ENCODE results near the gene MMADHC. TPM values are rescaled to one million over a fixed set of nuclear protein-coding genes. Genes with fewer than 3 reads are reported as not detected.

Gene MMADHC
- total and polyA plus RNA-seq, 2 of the 13 experiments (the other 11 are each of a cell fraction or from before 2014, with no cell fraction given) = 90.2 to 210 TPM

DNA sequence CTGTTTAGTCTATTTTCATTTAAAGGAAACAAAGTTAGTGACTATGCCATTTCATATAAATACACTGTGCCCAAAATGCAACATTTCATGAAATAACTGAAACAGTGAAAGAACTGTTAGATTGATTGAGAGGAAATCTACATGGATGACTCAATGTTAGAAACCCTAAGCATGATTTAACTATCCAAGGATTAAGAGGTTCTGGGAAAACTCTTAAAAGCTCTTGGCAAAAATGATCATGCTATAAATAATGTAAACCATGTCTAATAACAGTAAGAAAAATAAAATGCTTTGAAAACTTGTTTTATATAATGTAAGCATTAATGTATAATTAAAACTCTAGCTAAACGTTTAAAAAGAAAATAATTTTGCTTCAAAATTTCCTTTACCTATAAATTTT lies 23.5 kb downstream of the MMADHC start:
- no TSS peak for BruUV-seq (replicated peaks)

More for the DNA sequence above, 23.5 kb downstream of the MMADHC start:
- H3K27me3 ChIP-seq (ENCODE audit: control insufficient read depth in 1 of 2, insufficient read depth in 2 of 2, low read length in 2 of 2) = no peaks in the 10 kb centered on the region
- H2AFZ ChIP-seq (ENCODE audit: low read length) = no peak overlapping the region
- peaks cover 9% of the 10 kb centered on the region; the same call in 1 of the 2 replicates for H3K4me1 ChIP-seq (ENCODE audit: insufficient read depth, low read length)
- ATAC-seq (no peak), FAIRE-seq (no peak), DNase-seq (ENCODE audit: low spot score) (no peak)
- H3K4me2 ChIP-seq (ENCODE audit: low read depth, low read length) = no peak overlapping the region
- no peak overlapping the region for H3K27ac ChIP-seq (ENCODE audit: extremely low read length, insufficient read depth, low read length)
- H3K36me3 ChIP-seq (replicated peaks in 1 of 2; ENCODE audit: control insufficient read depth in 1 of 2, insufficient read depth in 2 of 2, low read length in 2 of 2) = peaks cover 6 to 17% of the 10 kb centered on the region in 2 experiments
- no peak overlapping the region for H3K9ac ChIP-seq (ENCODE audit: insufficient read depth, low read depth, low read length)
- in situ Hi-C loops (cut with HindIII; ENCODE audit: extremely low pct_ligation_motif_present, low pct_unique_long_range_greater_than_20kb) (loop anchor here (5.0 kb wide), 1 partner anchor 542 kb away; no protein-coding TSS in a partner anchor), intact Hi-C loops (cut with micrococcal nuclease; ENCODE audit: unreplicated experiment) (loop anchor here (10.0 kb wide), 1 partner anchor 229 kb away; the partner anchor contains the start of gene LYPD6)
- TF ChIP-seq SMARCC2 (IDR thresholded peaks at IDR 0.05) = no peak
- TF ChIP-seq ZNF143 (CRISPR knock-in tag; IDR thresholded peaks at IDR 0.05) = no peak
- TF ChIP-seq CAMTA2 (CRISPR knock-in tag; IDR thresholded peaks at IDR 0.05; ENCODE audit: borderline replicate concordance) = no peak
- TF ChIP-seq GABPB1 (CRISPR knock-in tag; IDR thresholded peaks at IDR 0.05) = no peak
- no peak for TF ChIP-seq SPEN (CRISPR knock-in tag; IDR thresholded peaks at IDR 0.05; ENCODE audit: low read depth)
- no peak for TF ChIP-seq ZNF281 (CRISPR knock-in tag; IDR thresholded peaks at IDR 0.05; ENCODE audit: borderline replicate concordance)
- TF ChIP-seq ZNF773 (CRISPR knock-in tag; IDR thresholded peaks at IDR 0.05; ENCODE audit: borderline replicate concordance) = no peak
- TF ChIP-seq, protein P1, sequence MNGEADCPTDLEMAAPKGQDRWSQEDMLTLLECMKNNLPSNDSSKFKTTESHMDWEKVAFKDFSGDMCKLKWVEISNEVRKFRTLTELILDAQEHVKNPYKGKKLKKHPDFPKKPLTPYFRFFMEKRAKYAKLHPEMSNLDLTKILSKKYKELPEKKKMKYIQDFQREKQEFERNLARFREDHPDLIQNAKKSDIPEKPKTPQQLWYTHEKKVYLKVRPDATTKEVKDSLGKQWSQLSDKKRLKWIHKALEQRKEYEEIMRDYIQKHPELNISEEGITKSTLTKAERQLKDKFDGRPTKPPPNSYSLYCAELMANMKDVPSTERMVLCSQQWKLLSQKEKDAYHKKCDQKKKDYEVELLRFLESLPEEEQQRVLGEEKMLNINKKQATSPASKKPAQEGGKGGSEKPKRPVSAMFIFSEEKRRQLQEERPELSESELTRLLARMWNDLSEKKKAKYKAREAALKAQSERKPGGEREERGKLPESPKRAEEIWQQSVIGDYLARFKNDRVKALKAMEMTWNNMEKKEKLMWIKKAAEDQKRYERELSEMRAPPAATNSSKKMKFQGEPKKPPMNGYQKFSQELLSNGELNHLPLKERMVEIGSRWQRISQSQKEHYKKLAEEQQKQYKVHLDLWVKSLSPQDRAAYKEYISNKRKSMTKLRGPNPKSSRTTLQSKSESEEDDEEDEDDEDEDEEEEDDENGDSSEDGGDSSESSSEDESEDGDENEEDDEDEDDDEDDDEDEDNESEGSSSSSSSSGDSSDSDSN (CRISPR knock-in tag; IDR thresholded peaks at IDR 0.05) = no peak
- TF ChIP-seq ARNT (IDR thresholded peaks at IDR 0.05) = no peak
- TF ChIP-seq, protein P2, sequence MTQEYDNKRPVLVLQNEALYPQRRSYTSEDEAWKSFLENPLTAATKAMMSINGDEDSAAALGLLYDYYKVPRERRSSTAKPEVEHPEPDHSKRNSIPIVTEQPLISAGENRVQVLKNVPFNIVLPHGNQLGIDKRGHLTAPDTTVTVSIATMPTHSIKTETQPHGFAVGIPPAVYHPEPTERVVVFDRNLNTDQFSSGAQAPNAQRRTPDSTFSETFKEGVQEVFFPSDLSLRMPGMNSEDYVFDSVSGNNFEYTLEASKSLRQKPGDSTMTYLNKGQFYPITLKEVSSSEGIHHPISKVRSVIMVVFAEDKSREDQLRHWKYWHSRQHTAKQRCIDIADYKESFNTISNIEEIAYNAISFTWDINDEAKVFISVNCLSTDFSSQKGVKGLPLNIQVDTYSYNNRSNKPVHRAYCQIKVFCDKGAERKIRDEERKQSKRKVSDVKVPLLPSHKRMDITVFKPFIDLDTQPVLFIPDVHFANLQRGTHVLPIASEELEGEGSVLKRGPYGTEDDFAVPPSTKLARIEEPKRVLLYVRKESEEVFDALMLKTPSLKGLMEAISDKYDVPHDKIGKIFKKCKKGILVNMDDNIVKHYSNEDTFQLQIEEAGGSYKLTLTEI (CRISPR knock-in tag; conservative IDR thresholded peaks at IDR 0.05) = no peak
- TF ChIP-seq ZNF556 (CRISPR knock-in tag; IDR thresholded peaks at IDR 0.05; ENCODE audit: borderline replicate concordance) = no peak
- no peak for TF ChIP-seq PRDM15 (CRISPR knock-in tag; IDR thresholded peaks at IDR 0.05)
- no peak for TF ChIP-seq SNAPC5 (CRISPR knock-in tag; IDR thresholded peaks at IDR 0.05; ENCODE audit: borderline replicate concordance)
- no peak for TF ChIP-seq SAFB2 (CRISPR knock-in tag; IDR thresholded peaks at IDR 0.05; ENCODE audit: borderline replicate concordance, low read depth)
- no peaks in the 10 kb centered on the region for H3K79me2 ChIP-seq (ENCODE audit: insufficient read depth, low read length)
- POLR2A ChIA-PET = interaction anchor here (1.0 kb wide), 1 partner anchor 23 kb away, joined by 3 read pairs; no protein-coding TSS in a partner anchor
- WGBS (ENCODE audit: low lambda C conversion rate) = 54% methylated on average over 1 of the region's 1 CpG
- CTCF ChIA-PET (ENCODE audit: low intra/inter-chr PET ratio, low total read pairs) = no interaction called here
- no peaks in the 10 kb centered on the region for H4K20me1 ChIP-seq (ENCODE audit: insufficient read depth, low read length)
- no peak overlapping the region for H3K4me3 ChIP-seq (replicated peaks in 1 of 3; ENCODE audit: insufficient read depth in 1 of 3, low read depth in 2 of 3, low read length in 3 of 3)
- H3K9me3 ChIP-seq (ENCODE audit: low read length) = no peaks in the 10 kb centered on the region

All from HepG2 (cell line).